HepG2 (cell line): ENCODE measurements around the gene RAE1. TPM values are rescaled to one million over a fixed set of nuclear protein-coding genes. Genes with fewer than 3 reads are reported as not detected.

Source experiments
- ATAC-seq: fragments of 200-7000 bp; cut with Tn5 transposase; 3 replicates; pipeline ENCODE4 v1.9.1; 2020; ENCODE audit warnings: mild to moderate bottlenecking, moderate library complexity
- BruUV-seq: library from RNA; stranded (reverse); fragments of 400-500 nt; replicated peaks from 2 replicates; lab custom pipeline; 2021; lab: Mats Ljungman, UMichigan
- CTCF ChIA-PET: fragments of 300-600 bp; formaldehyde crosslinking; extraction: SDS; loops from one replicate; lab custom pipeline; 2021; ENCODE audit warnings: low total read pairs, inconsistent platforms, low intra/inter-chr PET ratio; lab: Yijun Ruan, JAX
- POLR2A ChIA-PET: fragments of 350-600 bp; sonication (Branson Sonifier 250); formaldehyde crosslinking; loops from one replicate; lab custom pipeline; 2020; ENCODE audit warnings: antibody characterized with exemption, inconsistent platforms; lab: Yijun Ruan, JAX
- DNase-seq: peaks from one replicate; pipeline ENCODE4 v3.0.0-alpha.2; 2015; ENCODE audit warnings: low spot score
- FAIRE-seq: peaks from 3 replicates; lab custom pipeline; 2011; peaks lifted over from hg19 to GRCh38; lab: Jason Lieb, UNC
- H2AFZ ChIP-seq: one replicate; pipeline ENCODE4 v1.6.1; 2011; ENCODE audit warnings: low read length, inconsistent platforms
- H3K27ac ChIP-seq: fragments of 300-600 bp; 3 replicates; pipeline ENCODE4 v1.8.0; 2011; ENCODE audit warnings: mixed run types, mild to moderate bottlenecking, mixed read lengths, low read length, inconsistent platforms; ENCODE audit not compliant: insufficient read depth; ENCODE audit errors: extremely low read length
- H3K27me3 ChIP-seq, 2 experiments: fragments of 200-600 bp in 1 of 2; 2 replicates in 1 of 2; 3 replicates in 1 of 2; pipeline versions ENCODE4 v1.6.0 to v1.8.0; 2011; ENCODE audit warnings: low read length in 2 of 2, mild to moderate bottlenecking in 2 of 2, moderate library complexity in 2 of 2, inconsistent platforms in 1 of 2; ENCODE audit not compliant: insufficient read depth in 2 of 2, control insufficient read depth in 1 of 2
- H3K36me3 ChIP-seq, 2 experiments: fragments of 200-600 bp in 1 of 2; replicated peaks in 1 of 2; 2 replicates in 1 of 2; 3 replicates in 1 of 2; pipeline versions ENCODE4 v1.5.1 to v1.8.0; 2011; ENCODE audit warnings: low read length in 2 of 2, inconsistent platforms in 1 of 2; ENCODE audit not compliant: insufficient read depth in 2 of 2, control insufficient read depth in 1 of 2
- H3K4me1 ChIP-seq: 2 replicates; pipeline ENCODE4 v1.5.1; 2012; ENCODE audit warnings: low read length, inconsistent platforms; ENCODE audit not compliant: insufficient read depth
- H3K4me2 ChIP-seq: 2 replicates; pipeline ENCODE4 v1.6.0; 2011; ENCODE audit warnings: low read depth, low read length, inconsistent platforms
- H3K4me3 ChIP-seq, 3 experiments: fragments of 200-600 bp in 1 of 3; sonication (generic), shearing (Covaris generic) in 1 of 3; replicated peaks in 1 of 3; 2 replicates each; pipeline ENCODE4 v1.5.1; 2011 to 2016; ENCODE audit warnings: low read length in 3 of 3, inconsistent platforms in 2 of 3, low read depth in 2 of 3, mild to moderate bottlenecking in 2 of 3, control low read depth in 1 of 3, mixed read lengths in 1 of 3; ENCODE audit not compliant: insufficient read depth in 1 of 3
- H3K79me2 ChIP-seq: one replicate; pipeline ENCODE4 v1.6.1; 2011; ENCODE audit warnings: low read length, inconsistent platforms; ENCODE audit not compliant: insufficient read depth
- H3K9ac ChIP-seq: 2 replicates; pipeline ENCODE4 v1.6.0; 2011; ENCODE audit warnings: mild to moderate bottlenecking, low read depth, low read length, inconsistent platforms; ENCODE audit not compliant: insufficient read depth
- H3K9me3 ChIP-seq: 2 replicates; pipeline ENCODE4 v1.5.1; 2012; ENCODE audit warnings: mild to moderate bottlenecking, low read length
- H4K20me1 ChIP-seq: 2 replicates; pipeline ENCODE4 v1.6.0; 2011; ENCODE audit warnings: inconsistent platforms, mild to moderate bottlenecking, low read length, moderate library complexity; ENCODE audit not compliant: insufficient read depth
- ASH2L ChIP-seq: fragments of 300-600, 200-600 bp; sonication (generic); IDR thresholded peaks from 2 replicates; pipeline ENCODE4 v1.7.0; 2017; ENCODE audit warnings: low read depth, mild to moderate bottlenecking, moderate library complexity, mixed read lengths, low read length; ENCODE audit not compliant: insufficient read length
- E2F2 ChIP-seq: sonication (generic); formaldehyde crosslinking; IDR thresholded peaks from 2 replicates; pipeline ENCODE4 v1.4.0; 2020; ENCODE audit warnings: missing genetic modification reagents, borderline replicate concordance
- IKZF1 ChIP-seq: fragments of 450-650 bp; IDR thresholded peaks from 2 replicates; pipeline ENCODE4 v1.7.1; 2016
- NFKBIZ ChIP-seq: IDR thresholded peaks from 2 replicates; pipeline ENCODE4 v1.6.1; 2018; ENCODE audit warnings: missing genetic modification reagents, missing compliant biosample characterization
- PHF21A ChIP-seq: sonication (generic); formaldehyde crosslinking; IDR thresholded peaks from 2 replicates; pipeline ENCODE4 v1.5.0; 2020; ENCODE audit warnings: mild to moderate bottlenecking, missing genetic modification reagents
- SKIL ChIP-seq: sonication (generic); formaldehyde crosslinking; IDR thresholded peaks from 2 replicates; pipeline ENCODE4 v1.8.0; 2022; ENCODE audit warnings: missing genetic modification reagents, mild to moderate bottlenecking, moderate library complexity, borderline replicate concordance
- TCF7 ChIP-seq: sonication (generic); IDR thresholded peaks from 2 replicates; pipeline ENCODE4 v1.6.1; 2016; ENCODE audit warnings: antibody characterized with exemption, low read depth
- ZKSCAN8 ChIP-seq: IDR thresholded peaks from 2 replicates; pipeline ENCODE4 v1.6.1; 2016; ENCODE audit warnings: borderline replicate concordance, missing genetic modification reagents, missing compliant biosample characterization
- ZNF556 ChIP-seq: sonication (generic); formaldehyde crosslinking; IDR thresholded peaks from 2 replicates; pipeline ENCODE4 v1.4.0; 2020; ENCODE audit warnings: mild to moderate bottlenecking, missing genetic modification reagents, borderline replicate concordance
- ZNF570 ChIP-seq: sonication (generic); formaldehyde crosslinking; IDR thresholded peaks from 2 replicates; pipeline ENCODE4 v1.4.0; 2020; ENCODE audit warnings: mild to moderate bottlenecking, missing genetic modification reagents, borderline replicate concordance
- WGBS: methylation state at CpG from one replicate; pipeline ENCODE4 v1.1.6; 2017; ENCODE audit warnings: low lambda C conversion rate; 5-methylcytosine and 5-hydroxymethylcytosine counted together
- in situ Hi-C: cut with HindIII; loops from 2 replicates; pipeline ENCODE4 v1.10.0; 2017; ENCODE audit warnings: low pct_unique_long_range_greater_than_20kb; ENCODE audit not compliant: extremely low pct_ligation_motif_present
- intact Hi-C: fragments of 100-400 bp; cut with micrococcal nuclease; formaldehyde crosslinking; loops from one replicate; pipeline ENCODE4 v1.10.0; 2022; ENCODE audit not compliant: unreplicated experiment
- polyA plus RNA-seq, 8 experiments: library from polyadenylated mRNA; depleted of rRNA in 3 of 8; stranded (reverse) in 7 of 8; unstranded in 1 of 8; fragments of >200 nt; fragmentation: Illumina TruSeq in 4 of 8; extraction: Trizol in 4 of 8; gene quantifications; 2 replicates each; pipeline versions ENCODE4 v1.2.1 to v1.2.3, GENCODE V29; 2011 to 2016; ENCODE audit warnings: low read depth in 4 of 8, missing spikeins in 1 of 8, mixed read lengths in 1 of 8; ENCODE audit not compliant: insufficient read depth in 1 of 8
- total RNA-seq, 5 experiments: library from RNA; depleted of rRNA; stranded (reverse); fragments of >200 nt; fragmentation: Illumina TruSeq; extraction: Trizol; gene quantifications; 2 replicates each; pipeline ENCODE4 v1.2.3, GENCODE V29; 2016; ENCODE audit warnings: low read depth in 1 of 5

RAE1 gene
- total and polyA plus RNA-seq, 2 of the 13 experiments (the other 11 are each of a cell fraction or from before 2014, with no cell fraction given), result 36.1 to 72.9 TPM

GRCh38 chr20:57323034-57323433 lies 28.0 kb upstream of the RAE1 start:
- Histone ChIP-seq H3K27me3 (peaks cover 4 to 30% of the 10 kb centered on the region in 2 experiments), H3K4me3 (no peak overlapping the region), H3K9ac (no peak overlapping the region), H3K79me2 (no peaks in the 10 kb centered on the region), H3K4me1 (peaks cover 10% of the 10 kb centered on the region)
- in situ Hi-C loops (no loop called here), intact Hi-C loops (no loop called here)
- WGBS, result 17% methylated on average over 6 of the region's 6 CpGs
- TF ChIP-seq ZNF570 (CRISPR knock-in tag), result no peak
- TF ChIP-seq SKIL (CRISPR knock-in tag), result no peak
- TF ChIP-seq IKZF1, result no peak
- no peak for TF ChIP-seq ZKSCAN8
- TF ChIP-seq E2F2 (CRISPR knock-in tag), result no peak
- TF ChIP-seq ASH2L, result no peak
- TF ChIP-seq ZNF556 (CRISPR knock-in tag), result no peak
- no peak for TF ChIP-seq PHF21A (CRISPR knock-in tag)
- no peak for TF ChIP-seq TCF7
- no peak for TF ChIP-seq NFKBIZ (CRISPR knock-in tag)
- TF ChIP-seq, all 625 proteins: peak for 0
- POLR2A ChIA-PET, result no interaction called here
- H3K36me3 ChIP-seq, result no peaks in the 10 kb centered on the region
- no peaks in the 10 kb centered on the region for H3K9me3 ChIP-seq
- H3K27ac ChIP-seq, result no peak overlapping the region
- FAIRE-seq (no peak), ATAC-seq (no peak), DNase-seq (no peak)
- H4K20me1 ChIP-seq, result no peaks in the 10 kb centered on the region
- BruUV-seq, result no TSS peak
- no peak overlapping the region for H2AFZ ChIP-seq
- no peak overlapping the region for H3K4me2 ChIP-seq
- CTCF ChIA-PET, result no interaction called here
